Left lung (tissue), 10 donors: ENCODE measurements around the gene ECSIT. TPM values are rescaled to one million over a fixed set of nuclear protein-coding genes. Genes with fewer than 3 reads are reported as not detected.

ENCODE experiments used
- ATAC-seq: fragments of 200-7000 bp; cut with Tn5 transposase; one replicate; pipeline ENCODE4 v1.9.1; 2020; ENCODE audit warnings: moderate library complexity
- DNase-seq, 4 donors: peaks; one replicate each; pipeline ENCODE4 v3.0.0-alpha.2; 2013 to 2020
- H3K27ac ChIP-seq, 2 donors: fragments of 200-600 bp; sonication (generic) in 1 of 2; one replicate each; pipeline versions ENCODE4 v1.5.0 to v1.8.0; 2020 to 2021
- H3K27me3 ChIP-seq, 2 donors: fragments of 200-600 bp; sonication (generic) in 1 of 2; one replicate each; pipeline versions ENCODE4 v1.5.0 to v1.8.0; 2020 to 2021
- H3K36me3 ChIP-seq, 2 donors: fragments of 200-600 bp; sonication (generic) in 1 of 2; one replicate each; pipeline versions ENCODE4 v1.5.0 to v1.8.0; 2020 to 2021
- H3K4me1 ChIP-seq, 2 donors: fragments of 200-600 bp; one replicate each; pipeline ENCODE4 v1.8.0; 2021
- H3K4me3 ChIP-seq, 2 donors: fragments of 200-600 bp; sonication (generic) in 1 of 2; one replicate each; pipeline versions ENCODE4 v1.5.0 to v1.8.0; 2020 to 2021; ENCODE audit warnings: mild to moderate bottlenecking in 1 of 2
- H3K9me3 ChIP-seq, 2 donors: fragments of 200-600 bp; sonication (generic) in 1 of 2; one replicate each; pipeline versions ENCODE4 v1.5.0 to v1.8.0; 2020 to 2021
- CTCF ChIP-seq, 2 donors: fragments of 200-600 bp; sonication (generic) in 1 of 2; IDR thresholded peaks; one replicate each; pipeline versions ENCODE4 v1.5.0 to v1.8.0; 2021; ENCODE audit warnings: antibody characterized with exemption in 2 of 2
- intact Hi-C, 2 donors: fragments of 100-400 bp; cut with DNase I; formaldehyde crosslinking; loops; one replicate each; pipeline versions ENCODE4 v1.11.2 to v1.14.2; 2022
- polyA plus RNA-seq, 6 donors: library from polyadenylated mRNA; unstranded; fragments of 120-200 nt; gene quantifications; one replicate each; pipeline ENCODE4 v1.2.1, GENCODE V29; 2013; ENCODE audit not compliant: insufficient read length in 6 of 6
- total RNA-seq, 2 donors: library from RNA; stranded (reverse); fragmentation: NEBNext Ultra II Directional; extraction: Animal tissue kit (Norgen Biotek cat#: 25700); gene quantifications; one replicate each; pipeline ENCODE4 v1.2.1, GENCODE V29; 2021
- donor health status: DM: no; HTN: yes; CAD: no.
- donor health status: DM: no; HTN: no; CAD: no.

Gene ECSIT
- total and polyA plus RNA-seq, 8 donors, result 32.6 to 44.6 (median 36.6) TPM

DNA sequence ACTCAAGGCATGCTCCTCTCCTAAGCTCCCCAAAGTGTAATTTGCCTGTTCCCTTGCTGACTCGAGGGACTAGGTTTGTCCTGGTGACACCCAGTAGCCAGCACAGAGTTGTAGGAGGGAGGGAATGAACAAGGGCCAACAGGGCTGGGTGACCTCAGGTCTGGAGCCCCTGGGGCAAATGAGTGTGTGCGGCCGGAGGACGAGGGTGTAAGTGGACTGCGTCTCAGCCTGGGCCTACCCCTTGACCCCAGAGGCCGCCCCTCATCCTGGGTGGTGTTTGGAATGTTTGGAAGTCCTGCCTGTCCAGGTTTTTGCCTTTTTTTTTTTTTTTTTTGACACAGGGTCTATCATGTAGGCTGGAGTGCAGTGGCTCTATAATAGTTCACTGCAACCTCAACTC, 22.0 kb downstream of the ECSIT start:
- intact Hi-C loops, result no loop called here
- H3K36me3 ChIP-seq, result peaks cover 0 to 10% of the 10 kb centered on the region in 2 donors
- no peak overlapping the region for H3K4me3 ChIP-seq
- H3K9me3 ChIP-seq, result no peaks in the 10 kb centered on the region
- H3K27me3 ChIP-seq, result no peaks in the 10 kb centered on the region
- TF ChIP-seq CTCF (IDR thresholded peaks at IDR 0.05), result no peak
- no peak overlapping the region for H3K27ac ChIP-seq
- peaks cover 3 to 16% of the 10 kb centered on the region in 2 donors for H3K4me1 ChIP-seq
- DNase-seq, result no peak
- ATAC-seq, result no peak

DNA sequence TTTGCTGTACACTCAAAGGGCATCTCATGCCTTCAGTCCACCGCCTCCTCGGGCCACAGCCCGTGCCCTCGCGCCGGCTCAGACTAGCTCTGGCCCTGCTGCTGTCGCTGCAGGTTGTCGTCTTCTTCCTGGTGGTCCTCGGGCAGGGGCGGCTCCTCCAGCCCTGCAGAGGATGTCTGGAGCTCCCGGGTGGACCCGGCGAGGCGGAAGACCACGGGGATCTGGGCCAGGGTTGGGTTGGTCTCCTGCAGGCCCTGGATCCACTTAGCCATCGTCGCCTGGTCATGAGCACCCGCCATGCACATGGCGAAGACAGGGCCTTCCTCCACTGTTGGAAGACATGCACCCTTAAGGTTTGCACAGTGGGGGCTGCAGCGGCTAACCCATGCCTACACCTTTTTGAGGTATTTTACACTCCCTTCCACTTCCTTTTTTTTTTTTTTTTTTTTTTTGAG, 22.8 kb downstream of the ECSIT start:
- intact Hi-C loops, result no loop called here
- H3K27me3 ChIP-seq, result no peaks in the 10 kb centered on the region
- no peak for DNase-seq
- H3K9me3 ChIP-seq, result no peaks in the 10 kb centered on the region
- H3K36me3 ChIP-seq, result peaks cover 0 to 1% of the 10 kb centered on the region in 2 donors
- peaks cover 3 to 16% of the 10 kb centered on the region in 2 donors for H3K4me1 ChIP-seq
- TF ChIP-seq CTCF (IDR thresholded peaks at IDR 0.05), result no peak
- ATAC-seq, result peak; percentile 51
- H3K4me3 ChIP-seq, result peak overlapping the region; percentile 90 to 96
- peak overlapping the region; percentile 91 to 98 for H3K27ac ChIP-seq

DNA sequence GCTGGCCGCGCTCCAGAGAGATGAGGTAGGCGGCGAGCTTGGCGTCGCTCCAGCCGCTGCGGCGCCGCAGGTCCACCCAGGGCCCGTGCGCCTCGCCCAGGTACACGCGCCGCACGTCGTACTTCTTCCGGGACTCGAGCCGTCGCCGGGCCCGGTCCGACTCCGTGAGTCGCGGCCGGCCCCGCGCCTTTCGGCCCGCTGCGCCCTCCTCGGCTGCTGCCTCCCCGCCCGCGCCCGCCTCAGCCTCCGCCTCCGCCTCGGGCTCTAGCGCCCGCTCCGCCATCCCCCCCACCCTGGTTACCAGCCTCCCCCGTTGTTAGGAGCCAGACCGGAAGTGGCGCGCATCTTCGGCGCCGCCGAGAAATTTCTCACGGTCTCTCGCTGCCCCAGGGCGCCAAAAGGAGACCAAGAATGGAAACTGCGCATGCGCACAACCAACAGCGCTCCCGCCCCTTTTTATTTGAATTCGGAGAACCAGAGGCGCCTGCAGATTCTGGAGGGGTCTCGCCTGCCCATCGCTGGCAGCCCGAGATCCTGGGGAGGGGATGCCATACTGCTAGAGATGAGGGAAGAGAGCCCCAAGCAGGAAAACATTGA, 23.3 kb downstream of the ECSIT start, which contains the start of gene ZNF653:
TSS of gene ZNF653 (minus strand) at position 336 of the 597 bp plus-strand sequence. CDS start at position 283, 53 bp downstream.
- Histone ChIP-seq H3K4me3 (peak within 1 kb of the TSS; percentile 90 to 96), H3K27me3 (no peaks in the 10 kb centered on the region), H3K9me3 (no peaks in the 10 kb centered on the region), H3K36me3 (no peaks in the 10 kb centered on the region), H3K27ac (peak within 1 kb of the TSS; percentile 91 to 98), H3K4me1 (peaks cover 3 to 16% of the 10 kb centered on the region in 2 donors)
- intact Hi-C loops, result no loop called here
- DNase-seq (peak; percentile 94 to 98 (median 96)), ATAC-seq (peak; percentile 82)
- TF ChIP-seq CTCF (IDR thresholded peaks at IDR 0.05), result no peak

GRCh38 chr19:11505032-11505503, 23.9 kb downstream of the ECSIT start:
- Histone ChIP-seq H3K27ac (peak overlapping the region; percentile 91 to 98), H3K36me3 (no peaks in the 10 kb centered on the region), H3K4me3 (peak overlapping the region; percentile 90 to 96), H3K4me1 (peaks cover 3 to 16% of the 10 kb centered on the region in 2 donors), H3K27me3 (no peaks in the 10 kb centered on the region), H3K9me3 (no peaks in the 10 kb centered on the region)
- TF ChIP-seq CTCF (IDR thresholded peaks at IDR 0.05), result no peak
- DNase-seq (peak; percentile 88 to 99 (median 98)), ATAC-seq (peak; percentile 97)
- intact Hi-C loops, result no loop called here

GRCh38 chr19:11504502-11505031, 24.4 kb downstream of the ECSIT start:
- peak overlapping the region; percentile 90 to 96 for H3K4me3 ChIP-seq
- ATAC-seq, result no peak
- no peak for TF ChIP-seq CTCF (IDR thresholded peaks at IDR 0.05)
- peak overlapping the region in 1 of 2 donors; percentile 98 for H3K27ac ChIP-seq
- H3K36me3 ChIP-seq, result no peaks in the 10 kb centered on the region
- DNase-seq, result peak in 1 of 4 donors; percentile 29
- peaks cover 3 to 16% of the 10 kb centered on the region in 2 donors for H3K4me1 ChIP-seq
- intact Hi-C loops, result no loop called here
- no peaks in the 10 kb centered on the region for H3K9me3 ChIP-seq
- no peaks in the 10 kb centered on the region for H3K27me3 ChIP-seq
